MCF 10A (cell line): ENCODE data around the gene DHCR24. TPM values are rescaled to one million over a fixed set of nuclear protein-coding genes. Genes with fewer than 3 reads are reported as not detected.
"Not testable (repeated sequence)": the region's sequence is repeated elsewhere in the genome, so short reads cannot be mapped to it uniquely, and the experiment has no call there.

ENCODE experiments used
- Bru-seq: library from RNA; stranded (reverse); fragments of 400-500 nt; gene quantifications from one replicate; lab custom pipeline; 2021; lab: Mats Ljungman, UMichigan
- BruChase-seq, 2 experiments: library from RNA; stranded (reverse); fragments of 400-500 nt; gene quantifications; one replicate each; lab custom pipeline; 2021; lab: Mats Ljungman, UMichigan
- BruUV-seq: library from RNA; stranded (reverse); fragments of 400-500 nt; replicated peaks from 2 replicates; lab custom pipeline; 2021; lab: Mats Ljungman, UMichigan
- CTCF ChIA-PET: fragments of 300-600 bp; sonication (Branson Sonifier 250); formaldehyde crosslinking; extraction: SDS; loops from one replicate; lab custom pipeline; 2021; ENCODE audit warnings: antibody characterized with exemption, inconsistent platforms; lab: Yijun Ruan, JAX
- POLR2A ChIA-PET: fragments of 300-600, 350-650 bp; sonication (Branson Sonifier 250); formaldehyde crosslinking; extraction: SDS; loops from one replicate; lab custom pipeline; 2020; ENCODE audit warnings: antibody characterized with exemption, inconsistent platforms; lab: Yijun Ruan, JAX
- DNase-seq: peaks from one replicate; pipeline ENCODE4 v3.0.0-alpha.2; 2018; ENCODE audit not compliant: unreplicated experiment
- H3K27ac Mint-ChIP-seq: one replicate; pipeline ENCODE4 v1.8.0; 2022; ENCODE audit warnings: mild to moderate bottlenecking, low read depth, mixed read lengths; ENCODE audit not compliant: unreplicated experiment
- H3K27me3 Mint-ChIP-seq: one replicate; pipeline ENCODE4 v1.8.0; 2022; ENCODE audit warnings: mixed read lengths; ENCODE audit not compliant: insufficient read depth, unreplicated experiment
- H3K36me3 Mint-ChIP-seq: one replicate; pipeline ENCODE4 v1.8.0; 2022; ENCODE audit warnings: mild to moderate bottlenecking, moderate library complexity, mixed read lengths; ENCODE audit not compliant: insufficient read depth, unreplicated experiment
- H3K4me1 Mint-ChIP-seq: one replicate; pipeline ENCODE4 v1.8.0; 2022; ENCODE audit warnings: mixed read lengths; ENCODE audit not compliant: insufficient read depth, unreplicated experiment
- H3K4me3 Mint-ChIP-seq: one replicate; pipeline ENCODE4 v1.8.0; 2022; ENCODE audit warnings: mild to moderate bottlenecking, moderate library complexity, mixed read lengths; ENCODE audit not compliant: unreplicated experiment
- H3K9me3 Mint-ChIP-seq: one replicate; pipeline ENCODE4 v1.8.0; 2022; ENCODE audit warnings: mixed read lengths; ENCODE audit not compliant: unreplicated experiment
- intact Hi-C: fragments of 100-400 bp; cut with micrococcal nuclease; formaldehyde crosslinking; loops from 2 replicates; pipeline ENCODE4 v1.14.1; 2022
- long read RNA-seq: library from polyadenylated mRNA; stranded (forward); transcript quantifications from one replicate; pipeline ENCODE4 v2.0.0, GENCODE V29; 2022
- total RNA-seq: library from RNA; stranded (reverse); gene quantifications from 2 replicates; pipeline ENCODE4 v1.2.3, GENCODE V29; 2022
- TF ChIP-seq, protein P1 (sequence below): fragments of 200-600 bp; IDR thresholded peaks from one replicate; pipeline ENCODE4 v1.8.0; 2022; ENCODE audit warnings: antibody characterized with exemption, mild to moderate bottlenecking; ENCODE audit not compliant: unreplicated experiment

The DHCR24 gene, protein sequence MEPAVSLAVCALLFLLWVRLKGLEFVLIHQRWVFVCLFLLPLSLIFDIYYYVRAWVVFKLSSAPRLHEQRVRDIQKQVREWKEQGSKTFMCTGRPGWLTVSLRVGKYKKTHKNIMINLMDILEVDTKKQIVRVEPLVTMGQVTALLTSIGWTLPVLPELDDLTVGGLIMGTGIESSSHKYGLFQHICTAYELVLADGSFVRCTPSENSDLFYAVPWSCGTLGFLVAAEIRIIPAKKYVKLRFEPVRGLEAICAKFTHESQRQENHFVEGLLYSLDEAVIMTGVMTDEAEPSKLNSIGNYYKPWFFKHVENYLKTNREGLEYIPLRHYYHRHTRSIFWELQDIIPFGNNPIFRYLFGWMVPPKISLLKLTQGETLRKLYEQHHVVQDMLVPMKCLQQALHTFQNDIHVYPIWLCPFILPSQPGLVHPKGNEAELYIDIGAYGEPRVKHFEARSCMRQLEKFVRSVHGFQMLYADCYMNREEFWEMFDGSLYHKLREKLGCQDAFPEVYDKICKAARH
- total RNA-seq (126 and 135 TPM in 2 replicates), Bru-seq, nascent RNA (percentile 74 among the genes with signal in this experiment), BruChase-seq, experiment 1, labeled RNA remaining after a 6-hour chase (percentile 93 among the genes with signal in this experiment), BruChase-seq, experiment 2, labeled RNA remaining after a 2-hour chase (percentile 81 among the genes with signal in this experiment)
- long read RNA-seq, full-length matches to known transcripts: 132 of 254 reads
- long read RNA-seq, partial matches to known transcripts: 20 of 254 reads
- long read RNA-seq, other reads (novel, unspliced or antisense): 102 of 254 reads

DNA sequence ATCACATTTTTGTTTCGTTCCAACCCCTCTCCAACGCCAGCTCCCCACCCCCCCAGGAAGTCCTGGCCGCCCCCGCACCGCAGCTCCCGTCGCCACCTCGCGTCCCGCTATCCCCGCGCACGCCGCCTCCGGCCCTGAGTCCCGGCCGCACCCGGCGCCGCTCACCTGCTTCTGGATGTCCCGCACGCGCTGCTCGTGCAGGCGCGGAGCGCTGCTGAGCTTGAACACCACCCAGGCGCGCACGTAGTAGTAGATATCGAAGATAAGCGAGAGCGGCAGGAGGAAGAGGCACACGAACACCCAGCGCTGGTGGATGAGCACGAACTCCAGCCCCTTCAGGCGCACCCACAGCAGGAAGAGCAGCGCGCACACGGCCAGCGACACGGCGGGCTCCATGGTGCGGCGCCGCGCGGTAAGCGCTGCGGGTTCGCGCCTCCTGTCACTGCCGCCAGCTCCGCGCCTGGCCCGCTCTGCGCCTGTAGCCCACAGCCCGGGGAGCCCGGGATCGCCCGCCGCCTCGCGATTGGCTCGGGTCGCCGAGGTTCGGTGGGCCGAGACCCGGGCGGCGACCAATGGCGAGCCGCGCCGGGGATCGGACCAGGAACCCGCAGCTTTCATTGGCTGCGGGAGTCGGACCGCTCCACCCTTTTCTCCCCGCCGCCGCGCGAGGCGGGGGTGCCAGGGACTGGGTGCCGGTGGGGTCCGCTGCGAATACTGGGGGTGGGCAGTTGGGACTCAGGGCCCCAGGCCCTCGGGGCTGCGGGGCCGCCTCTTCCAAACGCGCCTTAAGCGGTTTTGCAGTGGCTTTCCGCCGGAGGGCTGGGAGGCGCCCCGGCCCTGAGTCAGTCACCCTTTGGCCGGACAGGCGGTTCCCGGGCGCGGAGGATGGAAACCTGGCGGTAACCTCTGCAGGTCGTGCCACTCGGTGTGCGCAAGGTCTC, at the start of gene DHCR24:
TSS of gene DHCR24 (minus strand) at position 472 of the 941 bp plus-strand sequence. CDS start at position 396, 76 bp downstream.
- intact Hi-C loops: loop anchor here (1.0 to 2.0 kb wide), 2 partner anchors 30 to 58 kb away; no protein-coding TSS in a partner anchor

DNA sequence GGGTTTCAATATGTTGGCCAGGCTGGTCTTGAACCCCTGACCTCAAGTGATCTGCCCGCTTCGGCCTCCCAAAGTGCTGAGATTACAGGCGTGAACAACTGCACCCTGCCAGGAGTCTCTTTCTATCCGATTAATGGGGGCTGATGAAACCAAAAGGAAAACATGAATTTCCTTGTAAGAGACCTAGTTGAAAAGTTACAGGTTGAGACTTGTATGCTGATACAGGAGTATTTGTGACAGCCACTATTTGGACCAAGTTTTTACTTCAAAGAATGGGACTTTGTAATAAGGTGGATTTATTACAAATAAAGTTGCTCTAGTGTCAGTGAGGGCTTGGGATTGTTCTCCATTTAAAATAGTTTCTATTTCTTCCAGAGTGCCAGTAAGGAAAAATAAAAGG, 49.8 kb upstream of the DHCR24 start:
- POLR2A ChIA-PET: no interaction called here
- TF ChIP-seq, protein P1, sequence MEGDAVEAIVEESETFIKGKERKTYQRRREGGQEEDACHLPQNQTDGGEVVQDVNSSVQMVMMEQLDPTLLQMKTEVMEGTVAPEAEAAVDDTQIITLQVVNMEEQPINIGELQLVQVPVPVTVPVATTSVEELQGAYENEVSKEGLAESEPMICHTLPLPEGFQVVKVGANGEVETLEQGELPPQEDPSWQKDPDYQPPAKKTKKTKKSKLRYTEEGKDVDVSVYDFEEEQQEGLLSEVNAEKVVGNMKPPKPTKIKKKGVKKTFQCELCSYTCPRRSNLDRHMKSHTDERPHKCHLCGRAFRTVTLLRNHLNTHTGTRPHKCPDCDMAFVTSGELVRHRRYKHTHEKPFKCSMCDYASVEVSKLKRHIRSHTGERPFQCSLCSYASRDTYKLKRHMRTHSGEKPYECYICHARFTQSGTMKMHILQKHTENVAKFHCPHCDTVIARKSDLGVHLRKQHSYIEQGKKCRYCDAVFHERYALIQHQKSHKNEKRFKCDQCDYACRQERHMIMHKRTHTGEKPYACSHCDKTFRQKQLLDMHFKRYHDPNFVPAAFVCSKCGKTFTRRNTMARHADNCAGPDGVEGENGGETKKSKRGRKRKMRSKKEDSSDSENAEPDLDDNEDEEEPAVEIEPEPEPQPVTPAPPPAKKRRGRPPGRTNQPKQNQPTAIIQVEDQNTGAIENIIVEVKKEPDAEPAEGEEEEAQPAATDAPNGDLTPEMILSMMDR: no peak
- Mint-ChIP-seq H3K9me3 (peaks cover 7% of the 10 kb centered on the region), H3K4me3 (no peak overlapping the region), H3K27me3 (no peaks in the 10 kb centered on the region), H3K27ac (no peak overlapping the region), H3K4me1 (peaks cover 20% of the 10 kb centered on the region), H3K36me3 (no peaks in the 10 kb centered on the region)
- intact Hi-C loops: no loop called here
- DNase-seq: no peak
- CTCF ChIA-PET: interaction anchor here (0.9 kb wide), 2 partner anchors 8 to 14 kb away, joined by 3 read pairs; no protein-coding TSS in a partner anchor
- no TSS peak for BruUV-seq

More for the DNA sequence above, at the start of gene DHCR24:
- BruUV-seq: no TSS peak
- Mint-ChIP-seq H3K27me3 (no peaks in the 10 kb centered on the region), H3K9me3 (no peaks in the 10 kb centered on the region), H3K27ac (peak within 1 kb of the TSS; percentile 90), H3K36me3 (peaks cover 25% of the 10 kb centered on the region), H3K4me1 (peaks cover 49% of the 10 kb centered on the region), H3K4me3 (peak within 1 kb of the TSS; percentile 99)
- TF ChIP-seq, protein P1: no peak
- ChIA-PET POLR2A (interaction anchor here (0.6 to 5.7 kb wide), 30 partner anchors 7 to 942 kb away, joined by 3 to 65 read pairs (median 5); partner anchors contain the start of genes TCEANC2 and TMEM59), CTCF (interaction anchor here (0.6 to 6.3 kb wide), 8 partner anchors 10 to 109 kb away, joined by 3 to 58 read pairs (median 3); no protein-coding TSS in a partner anchor)
- DNase-seq: peak; percentile 91

DNA sequence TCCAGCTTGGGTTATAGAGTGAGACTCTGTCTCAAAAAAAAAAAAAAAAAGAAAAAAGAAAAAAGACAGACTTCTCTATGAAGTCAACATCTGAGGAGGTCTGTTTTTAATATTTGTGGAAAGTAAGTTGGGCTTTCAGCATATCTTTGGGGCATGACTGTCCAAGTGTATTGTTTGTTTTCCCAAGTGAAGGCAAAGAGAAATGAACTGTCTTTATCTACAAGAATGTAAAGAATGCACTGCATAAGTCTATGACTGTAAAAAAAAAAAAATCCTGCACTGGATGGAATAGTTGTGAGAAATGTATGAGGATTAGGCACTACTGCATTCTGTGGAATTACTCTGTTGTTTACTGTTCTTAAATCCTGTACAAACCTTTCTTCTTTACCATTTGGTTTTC, 47.9 kb upstream of the DHCR24 start:
- ChIA-PET CTCF (interaction anchor here (2.0 to 2.3 kb wide), 3 partner anchors 11 to 62 kb away, joined by 8 to 22 read pairs (median 10); no protein-coding TSS in a partner anchor), POLR2A (interaction anchor here (1.0 to 2.0 kb wide), 4 partner anchors 10 to 49 kb away, joined by 4 to 5 read pairs (median 4); partner anchors contain the start of gene DHCR24)
- H3K36me3 Mint-ChIP-seq: no peaks in the 10 kb centered on the region
- H3K9me3 Mint-ChIP-seq: peaks cover 7% of the 10 kb centered on the region
- H3K27ac Mint-ChIP-seq: no peak overlapping the region
- DNase-seq: no peak
- no TSS peak for BruUV-seq
- intact Hi-C loops: no loop called here
- no peaks in the 10 kb centered on the region for H3K27me3 Mint-ChIP-seq
- peaks cover 20% of the 10 kb centered on the region for H3K4me1 Mint-ChIP-seq
- TF ChIP-seq, protein P1: no peak
- no peak overlapping the region for H3K4me3 Mint-ChIP-seq

DNA sequence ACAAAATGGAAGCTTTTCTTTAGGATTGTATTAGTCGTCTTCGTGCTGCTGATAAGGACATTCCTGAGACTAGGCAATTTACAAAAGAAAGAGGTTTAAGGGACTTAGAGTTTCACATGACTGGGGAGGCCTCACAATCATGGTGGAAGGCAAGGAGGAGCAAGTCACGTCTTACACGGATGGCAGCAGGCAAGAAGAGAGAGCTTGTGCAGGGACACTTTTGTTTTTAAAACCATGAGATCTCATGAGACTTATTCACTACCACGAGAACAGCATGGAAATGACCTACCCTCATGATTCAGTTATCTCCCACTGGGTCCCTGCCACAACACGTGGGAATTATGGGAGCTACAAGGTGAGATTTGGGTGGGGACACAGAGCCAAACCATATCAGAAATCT, 47.1 kb upstream of the DHCR24 start:
- H3K9me3 Mint-ChIP-seq, intact Hi-C loops, H3K36me3 Mint-ChIP-seq, H3K27me3 Mint-ChIP-seq, H3K4me3 Mint-ChIP-seq, BruUV-seq, DNase-seq, H3K27ac Mint-ChIP-seq: not testable (repeated sequence)
- POLR2A ChIA-PET: interaction anchor here (0.6 to 2.0 kb wide), 6 partner anchors 11 to 882 kb away, joined by 3 to 5 read pairs (median 4); no protein-coding TSS in a partner anchor
- CTCF ChIA-PET: interaction anchor here (0.6 to 2.3 kb wide), 5 partner anchors 12 to 852 kb away, joined by 3 to 22 read pairs (median 8); partner anchors contain the start of gene DHCR24
- peaks cover 20% of the 10 kb centered on the region for H3K4me1 Mint-ChIP-seq
